B cell (primary cell): ENCODE results near the gene BRAF. TPM values are rescaled to one million over a fixed set of nuclear protein-coding genes. Genes with fewer than 3 reads are reported as not detected.
"Not testable (repeated sequence)": the region's sequence is repeated elsewhere in the genome, so short reads cannot be mapped to it uniquely, and the experiment has no call there.

ENCODE experiments used
- ATAC-seq: fragments of 200-7000 bp; cut with Tn5 transposase; one replicate; pipeline ENCODE4 v1.10.0; 2021; ENCODE audit warnings: low read depth, mild to moderate bottlenecking, moderate number of reproducible peaks, moderate library complexity
- CTCF ChIA-PET: fragments of 350-600 bp; sonication (Branson Sonifier 250); formaldehyde crosslinking; loops from one replicate; lab custom pipeline; 2021; ENCODE audit warnings: antibody characterized with exemption, inconsistent platforms; lab: Charles Lee
- POLR2A ChIA-PET: fragments of 350-600 bp; sonication (Branson Sonifier 250); formaldehyde crosslinking; loops from one replicate; lab custom pipeline; 2021; ENCODE audit warnings: antibody characterized with exemption; lab: Charles Lee
- DNase-seq: peaks from one replicate; pipeline ENCODE4 v3.0.0; 2013
- H2AFZ ChIP-seq: 2 replicates; pipeline ENCODE4 v1.6.1; 2012; ENCODE audit warnings: mild to moderate bottlenecking, low read depth, low read length; ENCODE audit not compliant: insufficient read depth, poor library complexity, severe bottlenecking
- H3K27ac ChIP-seq, 2 donors: 1 replicate in 1 of 2; 2 replicates in 1 of 2; pipeline ENCODE4 v1.5.1; 2012 to 2013; ENCODE audit warnings: low read length in 2 of 2, mild to moderate bottlenecking in 2 of 2, moderate library complexity in 1 of 2
- H3K27me3 ChIP-seq, 4 experiments: fragments of 200-600 bp in 1 of 4; sonication (generic) in 1 of 4; replicated peaks in 1 of 4; 1 replicate in 2 of 4; 2 replicates in 2 of 4; pipeline versions ENCODE4 v1.6.1 to v1.7.0; 2013 to 2016; ENCODE audit warnings: low read length in 3 of 4, mild to moderate bottlenecking in 2 of 4, mixed read lengths in 1 of 4, moderate library complexity in 1 of 4; ENCODE audit not compliant: insufficient read depth in 4 of 4, control insufficient read depth in 3 of 4; ENCODE audit errors: control extremely low read depth in 1 of 4
- H3K36me3 ChIP-seq, 2 experiments: replicated peaks in 1 of 2; 1 replicate in 1 of 2; 2 replicates in 1 of 2; pipeline versions ENCODE4 v1.6.1 to v1.7.1; 2013; ENCODE audit warnings: low read length in 1 of 2; ENCODE audit not compliant: insufficient read depth in 2 of 2, control insufficient read depth in 1 of 2; ENCODE audit errors: control extremely low read depth in 1 of 2, extremely low read depth in 1 of 2
- H3K4me1 ChIP-seq, 2 donors: fragments of 200-600 bp in 1 of 2; sonication (generic) in 1 of 2; 1 replicate in 1 of 2; 2 replicates in 1 of 2; pipeline versions ENCODE4 v1.5.1 to v1.6.1; 2013 to 2017; ENCODE audit warnings: low read length in 2 of 2; ENCODE audit not compliant: control insufficient read depth in 2 of 2, insufficient read depth in 2 of 2
- H3K4me2 ChIP-seq: replicated peaks from 2 replicates; pipeline ENCODE3; 2012; ENCODE audit warnings: mild to moderate bottlenecking, low read depth, low read length; ENCODE audit not compliant: poor library complexity, severe bottlenecking
- H3K4me3 ChIP-seq, 5 experiments: fragments of 200-600 bp in 1 of 5; sonication (generic) in 1 of 5; 1 replicate in 3 of 5; 2 replicates in 2 of 5; pipeline versions ENCODE4 v1.5.1 to v1.7.0; 2011 to 2016; ENCODE audit warnings: low read length in 4 of 5, mild to moderate bottlenecking in 4 of 5, low read depth in 2 of 5, control low read depth in 1 of 5, moderate library complexity in 1 of 5; ENCODE audit not compliant: insufficient read depth in 1 of 5; ENCODE audit errors: control extremely low read depth in 1 of 5, extremely low read depth in 1 of 5
- H3K79me2 ChIP-seq: fragments of 200-600 bp; sonication (generic); one replicate; pipeline ENCODE4 v1.6.0; 2016; ENCODE audit warnings: low read length; ENCODE audit not compliant: control insufficient read depth, insufficient read depth
- H3K9ac ChIP-seq: fragments of 200-600 bp; sonication (generic); 2 replicates; pipeline ENCODE4 v1.6.1; 2017; ENCODE audit warnings: mild to moderate bottlenecking, low read length, moderate library complexity
- H3K9me3 ChIP-seq, 3 donors: one replicate each; pipeline versions ENCODE4 v1.6.1 to v1.7.1; 2013; ENCODE audit warnings: low read length in 2 of 3; ENCODE audit not compliant: control insufficient read depth in 2 of 3, insufficient read depth in 1 of 3; ENCODE audit errors: control extremely low read depth in 1 of 3
- H4K20me1 ChIP-seq: 2 replicates; pipeline ENCODE4 v1.6.0; 2012; ENCODE audit warnings: mild to moderate bottlenecking, low read length; ENCODE audit not compliant: insufficient read depth, control insufficient read depth, poor library complexity, severe bottlenecking
- H3K27ac Mint-ChIP-seq: one replicate; pipeline ENCODE4 v1.8.0; 2021; ENCODE audit warnings: mixed read lengths
- H3K27me3 Mint-ChIP-seq: one replicate; pipeline ENCODE4 v1.8.0; 2021; ENCODE audit warnings: mixed read lengths
- H3K4me1 Mint-ChIP-seq: one replicate; pipeline ENCODE4 v1.8.0; 2021; ENCODE audit warnings: mixed read lengths
- H3K4me3 Mint-ChIP-seq: one replicate; pipeline ENCODE4 v1.8.0; 2021; ENCODE audit warnings: mixed read lengths
- H3K9me3 Mint-ChIP-seq: one replicate; pipeline ENCODE4 v1.8.0; 2022; ENCODE audit warnings: mixed read lengths; ENCODE audit not compliant: insufficient read depth
- CTCF ChIP-seq: fragments of 200-600 bp; IDR thresholded peaks from one replicate; pipeline ENCODE4 v1.8.0; 2022; ENCODE audit warnings: antibody characterized with exemption, mild to moderate bottlenecking
- EZH2 ChIP-seq: IDR thresholded peaks from 2 replicates; pipeline ENCODE4 v1.6.1; 2012; ENCODE audit warnings: borderline replicate concordance, low read depth, mild to moderate bottlenecking, moderate library complexity, low read length; ENCODE audit not compliant: insufficient read depth, poor library complexity, severe bottlenecking
- WGBS: methylation state at CpG from one replicate; pipeline ENCODE4 v1.1.5; 2013; ENCODE audit warnings: missing lambda C conversion rate; ENCODE audit not compliant: insufficient coverage; 5-methylcytosine and 5-hydroxymethylcytosine counted together
- intact Hi-C: fragments of 100-400 bp; cut with micrococcal nuclease; formaldehyde crosslinking; loops from one replicate; pipeline ENCODE4 v1.10.0; 2022
- polyA plus RNA-seq: library from polyadenylated mRNA; depleted of rRNA; stranded (reverse); fragments of >200 nt; gene quantifications from 2 replicates; pipeline ENCODE4 v1.2.3, GENCODE V29; 2012
- total RNA-seq, 2 donors: library from RNA; stranded (reverse); fragments of 120-200 nt in 1 of 2; gene quantifications; 1 replicate in 1 of 2; 2 replicates in 1 of 2; pipeline versions ENCODE4 v1.2.3 to v1.2.4, GENCODE V29; 2013 to 2022

The BRAF gene
- total and polyA plus RNA-seq, 2 donors (not counting 1 experiment from before 2014, with no cell fraction given), result 13.5 to 90.9 TPM

GRCh38 chr7:140761375-140761774 is 163.4 kb downstream of the BRAF start:
- ATAC-seq, H3K4me3 Mint-ChIP-seq, H3K27me3 ChIP-seq, H3K9me3 Mint-ChIP-seq, H3K9me3 ChIP-seq, H3K79me2 ChIP-seq, CTCF ChIA-PET, H3K4me3 ChIP-seq, POLR2A ChIA-PET, intact Hi-C loops, H3K27me3 Mint-ChIP-seq, H3K36me3 ChIP-seq, H2AFZ ChIP-seq, H3K27ac Mint-ChIP-seq, DNase-seq, H3K27ac ChIP-seq, H3K4me1 ChIP-seq, H3K9ac ChIP-seq, H3K4me1 Mint-ChIP-seq, H3K4me2 ChIP-seq, H4K20me1 ChIP-seq: not testable (repeated sequence)
- WGBS, result no CpG with 5 or more reads among the region's 3 CpGs

- H3K9ac ChIP-seq, result no peak overlapping the region
- DNase-seq (no peak), ATAC-seq (no peak)
- H4K20me1 ChIP-seq, result no peaks in the 10 kb centered on the region
- intact Hi-C loops, result no loop called here
- no peaks in the 10 kb centered on the region for H3K4me1 ChIP-seq
- H3K27ac ChIP-seq, result no peak overlapping the region
- Mint-ChIP-seq H3K9me3 (no peaks in the 10 kb centered on the region), H3K4me3 (no peak overlapping the region), H3K4me1 (no peaks in the 10 kb centered on the region), H3K27ac (no peak overlapping the region), H3K27me3 (no peaks in the 10 kb centered on the region)
- H3K4me3 ChIP-seq, result no peak overlapping the region
- no peak for TF ChIP-seq EZH2
- TF ChIP-seq CTCF, result no peak
- H2AFZ ChIP-seq, result no peak overlapping the region
- no CpG with 5 or more reads among the region's 3 CpGs for whole genome bisulfite sequencing
- POLR2A ChIA-PET, result no interaction called here
- H3K9me3 ChIP-seq, result no peaks in the 10 kb centered on the region
- H3K79me2 ChIP-seq, result no peaks in the 10 kb centered on the region
- no peak overlapping the region for H3K4me2 ChIP-seq
- peaks cover 11 to 15% of the 10 kb centered on the region in 2 experiments for H3K36me3 ChIP-seq
- CTCF ChIA-PET, result no interaction called here
- no peaks in the 10 kb centered on the region for H3K27me3 ChIP-seq
Measured at GRCh38 chr7:140754506-140754905, 170.2 kb downstream of the BRAF start.
